HepG2 (cell line): ENCODE measurements around the gene NAPEPLD. TPM values are rescaled to one million over a fixed set of nuclear protein-coding genes. Genes with fewer than 3 reads are reported as not detected.

ENCODE experiments used
- CHD4 ChIP-seq: fragments of 200-600 bp; sonication (generic); IDR thresholded peaks from 2 replicates; pipeline ENCODE4 v1.7.0; 2017; ENCODE audit warnings: mild to moderate bottlenecking, low read length, borderline replicate concordance
- GFI1 ChIP-seq: sonication (generic); formaldehyde crosslinking; IDR thresholded peaks from 2 replicates; pipeline ENCODE4 v1.5.0; 2020; ENCODE audit warnings: missing genetic modification reagents, mild to moderate bottlenecking, borderline replicate concordance
- HDAC2 ChIP-seq: sonication (generic); formaldehyde crosslinking; IDR thresholded peaks from 2 replicates; pipeline ENCODE4 v1.4.0; 2020; ENCODE audit warnings: missing genetic modification reagents
- HNF4A ChIP-seq: sonication (generic); formaldehyde crosslinking; IDR thresholded peaks from 2 replicates; pipeline ENCODE4 v1.4.0; 2020; ENCODE audit warnings: missing genetic modification reagents
- HOXA5 ChIP-seq: sonication (generic); formaldehyde crosslinking; IDR thresholded peaks from 2 replicates; pipeline ENCODE4 v1.4.0; 2020; ENCODE audit warnings: missing genetic modification reagents
- KDM2A ChIP-seq: sonication (generic); formaldehyde crosslinking; IDR thresholded peaks from 2 replicates; pipeline ENCODE4 v1.4.0; 2020; ENCODE audit warnings: low read depth, missing genetic modification reagents, borderline replicate concordance
- REPIN1 ChIP-seq: sonication (generic); formaldehyde crosslinking; IDR thresholded peaks from 2 replicates; pipeline ENCODE4 v1.8.0; 2022; ENCODE audit warnings: missing genetic modification reagents, low read depth, mild to moderate bottlenecking, borderline replicate concordance
- SUZ12 ChIP-seq: fragments of 150-350 bp; IDR thresholded peaks from 2 replicates; pipeline ENCODE4 v1.6.1; 2014; ENCODE audit warnings: low read depth, low read length
- TGIF2 ChIP-seq: IDR thresholded peaks from 2 replicates; pipeline ENCODE4 v1.6.1; 2016; ENCODE audit warnings: control low read depth, missing compliant biosample characterization
- ZFYVE20 ChIP-seq: sonication (generic); formaldehyde crosslinking; IDR thresholded peaks from 2 replicates; pipeline ENCODE4 v1.8.0; 2023; ENCODE audit warnings: low read depth, mild to moderate bottlenecking, moderate library complexity, missing genetic modification reagents, borderline replicate concordance
- ZNF205 ChIP-seq: IDR thresholded peaks from 2 replicates; pipeline ENCODE4 v1.6.1; 2018; ENCODE audit warnings: missing biosample characterization, missing genetic modification reagents
- ZNF296 ChIP-seq: sonication (generic); formaldehyde crosslinking; conservative IDR thresholded peaks from 2 replicates; pipeline ENCODE4 v1.5.0; 2020; ENCODE audit warnings: mild to moderate bottlenecking, missing genetic modification reagents
- ZNF367 ChIP-seq: sonication (generic); formaldehyde crosslinking; IDR thresholded peaks from 2 replicates; pipeline ENCODE4 v1.4.0; 2020; ENCODE audit warnings: missing genetic modification reagents, borderline replicate concordance
- ZNF7 ChIP-seq: IDR thresholded peaks from 2 replicates; pipeline ENCODE4 v1.6.1; 2016; ENCODE audit warnings: missing biosample characterization, missing genetic modification reagents
- ZNF709 ChIP-seq: sonication (generic); formaldehyde crosslinking; IDR thresholded peaks from 2 replicates; pipeline ENCODE4 v1.5.0; 2020; ENCODE audit warnings: mild to moderate bottlenecking, missing genetic modification reagents
- ZSCAN22 ChIP-seq: sonication (generic); formaldehyde crosslinking; IDR thresholded peaks from 2 replicates; pipeline ENCODE4 v1.4.0; 2020; ENCODE audit warnings: mild to moderate bottlenecking, missing genetic modification reagents
- polyA plus RNA-seq, 8 experiments: library from polyadenylated mRNA; depleted of rRNA in 3 of 8; stranded (reverse) in 7 of 8; unstranded in 1 of 8; fragments of >200 nt; fragmentation: Illumina TruSeq in 4 of 8; extraction: Trizol in 4 of 8; gene quantifications; 2 replicates each; pipeline versions ENCODE4 v1.2.1 to v1.2.3, GENCODE V29; 2011 to 2016; ENCODE audit warnings: low read depth in 4 of 8, missing spikeins in 1 of 8, mixed read lengths in 1 of 8; ENCODE audit not compliant: insufficient read depth in 1 of 8
- total RNA-seq, 5 experiments: library from RNA; depleted of rRNA; stranded (reverse); fragments of >200 nt; fragmentation: Illumina TruSeq; extraction: Trizol; gene quantifications; 2 replicates each; pipeline ENCODE4 v1.2.3, GENCODE V29; 2016; ENCODE audit warnings: low read depth in 1 of 5
- TF ChIP-seq, protein P1 (sequence below): sonication (generic); formaldehyde crosslinking; IDR thresholded peaks from 2 replicates; pipeline ENCODE4 v1.5.0; 2020; ENCODE audit warnings: mild to moderate bottlenecking, missing genetic modification reagents
- TF ChIP-seq, protein P2 (sequence below): sonication (generic); formaldehyde crosslinking; IDR thresholded peaks from 2 replicates; pipeline ENCODE4 v1.8.1; 2022; ENCODE audit warnings: mild to moderate bottlenecking, missing genetic modification reagents
- TF ChIP-seq, protein P3 (sequence below): sonication (generic); formaldehyde crosslinking; conservative IDR thresholded peaks from 2 replicates; pipeline ENCODE4 v1.8.0; 2022; ENCODE audit warnings: mild to moderate bottlenecking, moderate library complexity, missing genetic modification reagents
- TF ChIP-seq, protein P4 (sequence below): sonication (generic); formaldehyde crosslinking; conservative IDR thresholded peaks from 2 replicates; pipeline ENCODE4 v1.4.0; 2020; ENCODE audit warnings: mild to moderate bottlenecking, missing genetic modification reagents, moderate library complexity

NAPEPLD gene
- total and polyA plus RNA-seq, 2 of the 13 experiments (the other 11 are each of a cell fraction or from before 2014, with no cell fraction given), result 3.4 to 5.6 TPM

DNA sequence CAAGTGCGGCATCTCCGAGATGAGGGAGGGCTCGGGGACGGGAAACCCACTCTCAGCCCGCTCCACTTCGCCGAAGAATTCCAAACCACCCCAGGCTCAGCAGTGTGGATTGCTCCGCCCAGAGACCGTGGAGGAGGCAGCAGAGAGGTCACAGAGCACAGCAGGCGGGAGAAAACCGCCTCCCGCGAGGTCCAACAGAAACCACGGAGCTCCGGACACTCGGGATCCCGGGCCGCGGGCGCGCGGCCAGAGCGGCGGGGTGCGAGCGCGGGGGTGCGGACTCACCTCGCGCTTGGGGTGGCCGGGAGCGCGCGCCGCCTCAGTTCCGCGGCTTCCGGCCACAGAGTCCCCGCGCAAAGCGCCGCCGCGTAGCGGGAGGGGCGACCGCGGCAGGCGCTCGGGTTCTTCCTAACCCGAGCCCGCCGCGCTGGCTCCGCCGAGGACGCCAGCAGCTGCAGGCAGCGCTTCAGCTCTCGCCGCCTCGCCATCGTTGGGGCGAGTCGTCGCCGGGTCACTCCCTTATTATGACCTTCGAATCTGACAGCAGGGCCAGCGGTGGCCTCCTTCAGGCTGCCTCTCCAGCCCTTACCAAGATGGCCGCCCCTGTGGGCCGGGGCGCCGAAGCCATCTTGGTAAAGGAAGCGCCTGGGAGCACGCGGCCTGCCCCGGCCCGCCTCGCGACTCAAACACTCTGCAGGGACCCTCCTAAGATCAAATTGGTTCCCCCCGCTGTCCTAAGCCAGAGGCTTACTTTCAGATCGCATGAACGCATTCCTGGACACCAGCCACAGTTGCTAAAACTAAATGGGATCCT, at the start of gene NAPEPLD (continued):
- TF ChIP-seq KDM2A (CRISPR knock-in tag), result peak; percentile 82
- TF ChIP-seq ZNF709, result no peak; the same call in 1 of the 2 replicates
- TF ChIP-seq HOXA5 (CRISPR knock-in tag), result no peak; the same call in 1 of the 2 replicates
- TF ChIP-seq, protein P1, sequence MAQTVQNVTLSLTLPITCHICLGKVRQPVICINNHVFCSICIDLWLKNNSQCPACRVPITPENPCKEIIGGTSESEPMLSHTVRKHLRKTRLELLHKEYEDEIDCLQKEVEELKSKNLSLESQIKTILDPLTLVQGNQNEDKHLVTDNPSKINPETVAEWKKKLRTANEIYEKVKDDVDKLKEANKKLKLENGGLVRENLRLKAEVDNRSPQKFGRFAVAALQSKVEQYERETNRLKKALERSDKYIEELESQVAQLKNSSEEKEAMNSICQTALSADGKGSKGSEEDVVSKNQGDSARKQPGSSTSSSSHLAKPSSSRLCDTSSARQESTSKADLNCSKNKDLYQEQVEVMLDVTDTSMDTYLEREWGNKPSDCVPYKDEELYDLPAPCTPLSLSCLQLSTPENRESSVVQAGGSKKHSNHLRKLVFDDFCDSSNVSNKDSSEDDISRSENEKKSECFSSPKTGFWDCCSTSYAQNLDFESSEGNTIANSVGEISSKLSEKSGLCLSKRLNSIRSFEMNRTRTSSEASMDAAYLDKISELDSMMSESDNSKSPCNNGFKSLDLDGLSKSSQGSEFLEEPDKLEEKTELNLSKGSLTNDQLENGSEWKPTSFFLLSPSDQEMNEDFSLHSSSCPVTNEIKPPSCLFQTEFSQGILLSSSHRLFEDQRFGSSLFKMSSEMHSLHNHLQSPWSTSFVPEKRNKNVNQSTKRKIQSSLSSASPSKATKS (CRISPR knock-in tag), result no peak
- no peak for TF ChIP-seq ZNF205 (CRISPR knock-in tag)
- no peak for TF ChIP-seq ZNF367 (CRISPR knock-in tag)
- no peak for TF ChIP-seq REPIN1 (CRISPR knock-in tag)
- 0 out of 2 replicates have a peak, but pooled peaks have one; percentile 48 for TF ChIP-seq ZNF296 (CRISPR knock-in tag)
- no peak for TF ChIP-seq SUZ12
- no peak for TF ChIP-seq ZNF7
- TF ChIP-seq, protein P2, sequence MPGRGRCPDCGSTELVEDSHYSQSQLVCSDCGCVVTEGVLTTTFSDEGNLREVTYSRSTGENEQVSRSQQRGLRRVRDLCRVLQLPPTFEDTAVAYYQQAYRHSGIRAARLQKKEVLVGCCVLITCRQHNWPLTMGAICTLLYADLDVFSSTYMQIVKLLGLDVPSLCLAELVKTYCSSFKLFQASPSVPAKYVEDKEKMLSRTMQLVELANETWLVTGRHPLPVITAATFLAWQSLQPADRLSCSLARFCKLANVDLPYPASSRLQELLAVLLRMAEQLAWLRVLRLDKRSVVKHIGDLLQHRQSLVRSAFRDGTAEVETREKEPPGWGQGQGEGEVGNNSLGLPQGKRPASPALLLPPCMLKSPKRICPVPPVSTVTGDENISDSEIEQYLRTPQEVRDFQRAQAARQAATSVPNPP, result 0 out of 2 replicates have a peak, but pooled peaks have one; percentile 36
- TF ChIP-seq HDAC2 (CRISPR knock-in tag), result 0 out of 2 replicates have a peak, but pooled peaks have one; percentile 46
- TF ChIP-seq, protein P3, sequence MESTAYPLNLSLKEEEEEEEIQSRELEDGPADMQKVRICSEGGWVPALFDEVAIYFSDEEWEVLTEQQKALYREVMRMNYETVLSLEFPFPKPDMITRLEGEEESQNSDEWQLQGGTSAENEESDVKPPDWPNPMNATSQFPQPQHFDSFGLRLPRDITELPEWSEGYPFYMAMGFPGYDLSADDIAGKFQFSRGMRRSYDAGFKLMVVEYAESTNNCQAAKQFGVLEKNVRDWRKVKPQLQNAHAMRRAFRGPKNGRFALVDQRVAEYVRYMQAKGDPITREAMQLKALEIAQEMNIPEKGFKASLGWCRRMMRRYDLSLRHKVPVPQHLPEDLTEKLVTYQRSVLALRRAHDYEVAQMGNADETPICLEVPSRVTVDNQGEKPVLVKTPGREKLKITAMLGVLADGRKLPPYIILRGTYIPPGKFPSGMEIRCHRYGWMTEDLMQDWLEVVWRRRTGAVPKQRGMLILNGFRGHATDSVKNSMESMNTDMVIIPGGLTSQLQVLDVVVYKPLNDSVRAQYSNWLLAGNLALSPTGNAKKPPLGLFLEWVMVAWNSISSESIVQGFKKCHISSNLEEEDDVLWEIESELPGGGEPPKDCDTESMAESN (CRISPR knock-in tag), result no peak
- TF ChIP-seq, protein P4, sequence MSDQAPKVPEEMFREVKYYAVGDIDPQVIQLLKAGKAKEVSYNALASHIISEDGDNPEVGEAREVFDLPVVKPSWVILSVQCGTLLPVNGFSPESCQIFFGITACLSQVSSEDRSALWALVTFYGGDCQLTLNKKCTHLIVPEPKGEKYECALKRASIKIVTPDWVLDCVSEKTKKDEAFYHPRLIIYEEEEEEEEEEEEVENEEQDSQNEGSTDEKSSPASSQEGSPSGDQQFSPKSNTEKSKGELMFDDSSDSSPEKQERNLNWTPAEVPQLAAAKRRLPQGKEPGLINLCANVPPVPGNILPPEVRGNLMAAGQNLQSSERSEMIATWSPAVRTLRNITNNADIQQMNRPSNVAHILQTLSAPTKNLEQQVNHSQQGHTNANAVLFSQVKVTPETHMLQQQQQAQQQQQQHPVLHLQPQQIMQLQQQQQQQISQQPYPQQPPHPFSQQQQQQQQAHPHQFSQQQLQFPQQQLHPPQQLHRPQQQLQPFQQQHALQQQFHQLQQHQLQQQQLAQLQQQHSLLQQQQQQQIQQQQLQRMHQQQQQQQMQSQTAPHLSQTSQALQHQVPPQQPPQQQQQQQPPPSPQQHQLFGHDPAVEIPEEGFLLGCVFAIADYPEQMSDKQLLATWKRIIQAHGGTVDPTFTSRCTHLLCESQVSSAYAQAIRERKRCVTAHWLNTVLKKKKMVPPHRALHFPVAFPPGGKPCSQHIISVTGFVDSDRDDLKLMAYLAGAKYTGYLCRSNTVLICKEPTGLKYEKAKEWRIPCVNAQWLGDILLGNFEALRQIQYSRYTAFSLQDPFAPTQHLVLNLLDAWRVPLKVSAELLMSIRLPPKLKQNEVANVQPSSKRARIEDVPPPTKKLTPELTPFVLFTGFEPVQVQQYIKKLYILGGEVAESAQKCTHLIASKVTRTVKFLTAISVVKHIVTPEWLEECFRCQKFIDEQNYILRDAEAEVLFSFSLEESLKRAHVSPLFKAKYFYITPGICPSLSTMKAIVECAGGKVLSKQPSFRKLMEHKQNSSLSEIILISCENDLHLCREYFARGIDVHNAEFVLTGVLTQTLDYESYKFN (CRISPR knock-in tag), result no peak
- TF ChIP-seq GFI1 (CRISPR knock-in tag), result no peak
- TF ChIP-seq CHD4, result no peak; the same call in 1 of the 2 replicates
- TF ChIP-seq ZFYVE20 (CRISPR knock-in tag), result no peak
- TF ChIP-seq TGIF2 (CRISPR knock-in tag), result no peak; the same call in 1 of the 2 replicates
- no peak for TF ChIP-seq ZSCAN22 (CRISPR knock-in tag)
- TF ChIP-seq HNF4A, result peak; percentile 39; the same call in 1 of the 2 replicates
